Stimulated activated CD8-positive, alpha-beta memory T cell treated with anti-CD3 and anti-CD28 coated beads, Interleukin-12 subunit alpha, Interleukin-12 subunit beta, amount 100 ng/mL, for 1 hour (primary cell): ENCODE measurements around the gene PLA2G6.
"Not testable (repeated sequence)": the region's sequence is repeated elsewhere in the genome, so short reads cannot be mapped to it uniquely, and the experiment has no call there.

ENCODE experiments used
- DNase-seq: peaks from one replicate; pipeline ENCODE4 v3.0.0-alpha.2; 2020; ENCODE audit warnings: low read depth

Gene PLA2G6

GRCh38 chr22:38129856-38130255 is 51.8 kb downstream of the PLA2G6 start:
- no peak for DNase-seq

GRCh38 chr22:38129021-38129420 is 52.6 kb downstream of the PLA2G6 start:
- DNase-seq: no peak

- DNase-seq: no peak
Observed at GRCh38 chr22:38127869-38128268, 53.8 kb downstream of the PLA2G6 start.

- DNase-seq: no peak
Observed at GRCh38 chr22:38126928-38127668, 54.5 kb downstream of the PLA2G6 start.

GRCh38 chr22:38125751-38126201 is 55.9 kb downstream of the PLA2G6 start:
- no peak for DNase-seq

- no peak for DNase-seq
Observed at GRCh38 chr22:38125038-38125610, 56.5 kb downstream of the PLA2G6 start.

GRCh38 chr22:38124236-38124974 is 57.2 kb downstream of the PLA2G6 start:
- no peak for DNase-seq

- no peak for DNase-seq
Observed at GRCh38 chr22:38122616-38123015, 59.0 kb downstream of the PLA2G6 start.

- no peak for DNase-seq
Observed at GRCh38 chr22:38120359-38121110, 61.1 kb downstream of the PLA2G6 start.

- not testable (repeated sequence) for DNase-seq
Observed at GRCh38 chr22:38118747-38119146, 62.9 kb downstream of the PLA2G6 start.

GRCh38 chr22:38118182-38118581 is 63.4 kb downstream of the PLA2G6 start:
- DNase-seq: no peak

- DNase-seq: not testable (repeated sequence)
Observed at GRCh38 chr22:38117556-38117955, 64.1 kb downstream of the PLA2G6 start.

GRCh38 chr22:38115423-38116205 is 66.0 kb downstream of the PLA2G6 start:
- DNase-seq: no peak

- peak; percentile 49 for DNase-seq
Observed at GRCh38 chr22:38114484-38115398, 66.9 kb downstream of the PLA2G6 start.

GRCh38 chr22:38112381-38112780 is 69.2 kb downstream of the PLA2G6 start:
- no peak for DNase-seq

GRCh38 chr22:38111925-38112355 is 69.7 kb downstream of the PLA2G6 start:
- DNase-seq: no peak

GRCh38 chr22:38110863-38111852 is 70.5 kb downstream of the PLA2G6 start:
- no peak for DNase-seq

- no peak for DNase-seq
Observed at GRCh38 chr22:38110008-38110862, 71.4 kb downstream of the PLA2G6 start, which contains the start of gene BAIAP2L2. Gene BAIAP2L2 (minus strand): TSS chr22:38110684. CDS start chr22:38110525, 159 bp downstream.
